ENCODE data around the gene TPBG. TPM values are rescaled to one million over a fixed set of nuclear protein-coding genes. Genes with fewer than 3 reads are reported as not detected.

Gene TPBG
- 103 and 110 TPM in 2 replicates for total RNA-seq (2012; rRNA removed)

- Histone ChIP-seq H3K36me3 (ENCODE audit: insufficient read depth, low read length) (peaks cover 13% of the 10 kb centered on the region), H3K9ac (ENCODE audit: low read depth, low read length) (peak within 1 kb of the TSS; percentile 84), H3K4me1 (ENCODE audit: control insufficient read depth, insufficient read depth, low read length) (peaks cover 20% of the 10 kb centered on the region), H3K27me3 (ENCODE audit: control insufficient read depth, insufficient read depth, low read length) (peaks cover 9% of the 10 kb centered on the region), H3K4me2 (ENCODE audit: low read length) (peak within 1 kb of the TSS; percentile 85), H3K4me3 (ENCODE audit: low read length) (peak within 1 kb of the TSS; percentile 97), H3K9me3 (replicated peaks; ENCODE audit: low read length) (no peaks in the 10 kb centered on the region)
These were observed at the start of gene TPBG for GRCh38 chr6:82363428-82364086. Gene TPBG (plus strand): TSS chr6:82363817. CDS start chr6:82364962, 1,145 bp downstream.

GRCh38 chr6:82322386-82322785, 41.2 kb upstream of the TPBG start:
- Histone ChIP-seq H3K36me3 (ENCODE audit: insufficient read depth, low read length) (no peaks in the 10 kb centered on the region), H3K4me2 (ENCODE audit: low read length) (no peak overlapping the region), H3K9me3 (replicated peaks; ENCODE audit: low read length) (no peaks in the 10 kb centered on the region), H3K4me1 (ENCODE audit: control insufficient read depth, insufficient read depth, low read length) (no peaks in the 10 kb centered on the region), H3K9ac (ENCODE audit: low read depth, low read length) (no peak overlapping the region), H3K4me3 (ENCODE audit: low read length) (no peak overlapping the region), H3K27me3 (ENCODE audit: control insufficient read depth, insufficient read depth, low read length) (no peaks in the 10 kb centered on the region)

GRCh38 chr6:82329766-82330165, 33.9 kb upstream of the TPBG start:
- H3K4me2 ChIP-seq (ENCODE audit: low read length) = no peak overlapping the region
- no peaks in the 10 kb centered on the region for H3K4me1 ChIP-seq (ENCODE audit: control insufficient read depth, insufficient read depth, low read length)
- H3K9me3 ChIP-seq (replicated peaks; ENCODE audit: low read length) = no peaks in the 10 kb centered on the region
- no peaks in the 10 kb centered on the region for H3K36me3 ChIP-seq (ENCODE audit: insufficient read depth, low read length)
- no peak overlapping the region for H3K9ac ChIP-seq (ENCODE audit: low read depth, low read length)
- H3K27me3 ChIP-seq (ENCODE audit: control insufficient read depth, insufficient read depth, low read length) = no peaks in the 10 kb centered on the region
- no peak overlapping the region for H3K4me3 ChIP-seq (ENCODE audit: low read length)

- H3K27me3 ChIP-seq (ENCODE audit: control insufficient read depth, insufficient read depth, low read length) = no peaks in the 10 kb centered on the region
- no peak overlapping the region for H3K9ac ChIP-seq (ENCODE audit: low read depth, low read length)
- no peaks in the 10 kb centered on the region for H3K4me1 ChIP-seq (ENCODE audit: control insufficient read depth, insufficient read depth, low read length)
- no peak overlapping the region for H3K4me2 ChIP-seq (ENCODE audit: low read length)
- no peak overlapping the region for H3K4me3 ChIP-seq (ENCODE audit: low read length)
- H3K9me3 ChIP-seq (replicated peaks; ENCODE audit: low read length) = no peaks in the 10 kb centered on the region
- no peaks in the 10 kb centered on the region for H3K36me3 ChIP-seq (ENCODE audit: insufficient read depth, low read length)
These were observed 33.3 kb upstream of the TPBG start for GRCh38 chr6:82330171-82330804.

GRCh38 chr6:82331031-82331773, 32.4 kb upstream of the TPBG start:
- H3K36me3 ChIP-seq (ENCODE audit: insufficient read depth, low read length) = no peaks in the 10 kb centered on the region
- no peak overlapping the region for H3K4me3 ChIP-seq (ENCODE audit: low read length)
- H3K4me2 ChIP-seq (ENCODE audit: low read length) = no peak overlapping the region
- H3K4me1 ChIP-seq (ENCODE audit: control insufficient read depth, insufficient read depth, low read length) = no peaks in the 10 kb centered on the region
- H3K9ac ChIP-seq (ENCODE audit: low read depth, low read length) = no peak overlapping the region
- H3K9me3 ChIP-seq (replicated peaks; ENCODE audit: low read length) = no peaks in the 10 kb centered on the region
- no peaks in the 10 kb centered on the region for H3K27me3 ChIP-seq (ENCODE audit: control insufficient read depth, insufficient read depth, low read length)

- H3K9ac ChIP-seq (ENCODE audit: low read depth, low read length) = no peak overlapping the region
- H3K27me3 ChIP-seq (ENCODE audit: control insufficient read depth, insufficient read depth, low read length) = no peaks in the 10 kb centered on the region
- no peak overlapping the region for H3K4me2 ChIP-seq (ENCODE audit: low read length)
- H3K4me1 ChIP-seq (ENCODE audit: control insufficient read depth, insufficient read depth, low read length) = no peaks in the 10 kb centered on the region
- no peaks in the 10 kb centered on the region for H3K9me3 ChIP-seq (replicated peaks; ENCODE audit: low read length)
- H3K36me3 ChIP-seq (ENCODE audit: insufficient read depth, low read length) = no peaks in the 10 kb centered on the region
- no peak overlapping the region for H3K4me3 ChIP-seq (ENCODE audit: low read length)
These were observed 29.8 kb upstream of the TPBG start for GRCh38 chr6:82333781-82334180.

- H3K4me2 ChIP-seq (ENCODE audit: low read length) = no peak overlapping the region
- H3K36me3 ChIP-seq (ENCODE audit: insufficient read depth, low read length) = no peaks in the 10 kb centered on the region
- H3K9me3 ChIP-seq (replicated peaks; ENCODE audit: low read length) = no peaks in the 10 kb centered on the region
- no peaks in the 10 kb centered on the region for H3K27me3 ChIP-seq (ENCODE audit: control insufficient read depth, insufficient read depth, low read length)
- H3K4me1 ChIP-seq (ENCODE audit: control insufficient read depth, insufficient read depth, low read length) = no peaks in the 10 kb centered on the region
- H3K4me3 ChIP-seq (ENCODE audit: low read length) = no peak overlapping the region
- no peak overlapping the region for H3K9ac ChIP-seq (ENCODE audit: low read depth, low read length)
These were observed 25.8 kb upstream of the TPBG start for GRCh38 chr6:82337688-82338257.

- H3K9ac ChIP-seq (ENCODE audit: low read depth, low read length) = no peak overlapping the region
- no peak overlapping the region for H3K4me2 ChIP-seq (ENCODE audit: low read length)
- no peak overlapping the region for H3K4me3 ChIP-seq (ENCODE audit: low read length)
- H3K4me1 ChIP-seq (ENCODE audit: control insufficient read depth, insufficient read depth, low read length) = no peaks in the 10 kb centered on the region
- H3K9me3 ChIP-seq (replicated peaks; ENCODE audit: low read length) = no peaks in the 10 kb centered on the region
- H3K36me3 ChIP-seq (ENCODE audit: insufficient read depth, low read length) = no peaks in the 10 kb centered on the region
- no peaks in the 10 kb centered on the region for H3K27me3 ChIP-seq (ENCODE audit: control insufficient read depth, insufficient read depth, low read length)
These were observed 15.5 kb upstream of the TPBG start for GRCh38 chr6:82348130-82348529.

GRCh38 chr6:82353848-82354247, 9.8 kb upstream of the TPBG start:
- Histone ChIP-seq H3K36me3 (ENCODE audit: insufficient read depth, low read length) (no peaks in the 10 kb centered on the region), H3K9me3 (replicated peaks; ENCODE audit: low read length) (no peaks in the 10 kb centered on the region), H3K4me2 (ENCODE audit: low read length) (no peak overlapping the region), H3K4me3 (ENCODE audit: low read length) (no peak overlapping the region), H3K9ac (ENCODE audit: low read depth, low read length) (no peak overlapping the region), H3K27me3 (ENCODE audit: control insufficient read depth, insufficient read depth, low read length) (no peaks in the 10 kb centered on the region), H3K4me1 (ENCODE audit: control insufficient read depth, insufficient read depth, low read length) (peaks cover 6% of the 10 kb centered on the region)

- Histone ChIP-seq H3K36me3 (ENCODE audit: insufficient read depth, low read length) (peaks cover 2% of the 10 kb centered on the region), H3K4me3 (ENCODE audit: low read length) (no peak overlapping the region), H3K4me2 (ENCODE audit: low read length) (no peak overlapping the region), H3K9me3 (replicated peaks; ENCODE audit: low read length) (no peaks in the 10 kb centered on the region), H3K9ac (ENCODE audit: low read depth, low read length) (no peak overlapping the region), H3K27me3 (ENCODE audit: control insufficient read depth, insufficient read depth, low read length) (peaks cover 9% of the 10 kb centered on the region), H3K4me1 (ENCODE audit: control insufficient read depth, insufficient read depth, low read length) (peaks cover 11% of the 10 kb centered on the region)
These were observed 3.1 kb upstream of the TPBG start for GRCh38 chr6:82360552-82360951.

GRCh38 chr6:82361631-82362030, 2.0 kb upstream of the TPBG start:
- H3K9ac ChIP-seq (ENCODE audit: low read depth, low read length) = no peak overlapping the region
- no peaks in the 10 kb centered on the region for H3K9me3 ChIP-seq (replicated peaks; ENCODE audit: low read length)
- H3K4me2 ChIP-seq (ENCODE audit: low read length) = no peak overlapping the region
- no peak overlapping the region for H3K4me3 ChIP-seq (ENCODE audit: low read length)
- peaks cover 20% of the 10 kb centered on the region for H3K4me1 ChIP-seq (ENCODE audit: control insufficient read depth, insufficient read depth, low read length)
- peaks cover 9% of the 10 kb centered on the region for H3K27me3 ChIP-seq (ENCODE audit: control insufficient read depth, insufficient read depth, low read length)
- peaks cover 13% of the 10 kb centered on the region for H3K36me3 ChIP-seq (ENCODE audit: insufficient read depth, low read length)

All from skeletal muscle satellite cell (primary cell).